HL-60/S4 treated with phorbol 12-myristate 13-acetate at 8.2 ng/mL for 4 days and 3 days (cell line): ENCODE data around the gene SLC25A30.
"Not testable (repeated sequence)": the region's sequence is repeated elsewhere in the genome, so short reads cannot be mapped to it uniquely, and the experiment has no call there.

Experiments used
- in situ Hi-C: fragments of 300-500 bp; cut with MboI; formaldehyde crosslinking; loops from 2 replicates; pipeline ENCODE4 v1.15.0; 2022; ENCODE audit warnings: low sequenced_read_pairs

Gene SLC25A30

DNA sequence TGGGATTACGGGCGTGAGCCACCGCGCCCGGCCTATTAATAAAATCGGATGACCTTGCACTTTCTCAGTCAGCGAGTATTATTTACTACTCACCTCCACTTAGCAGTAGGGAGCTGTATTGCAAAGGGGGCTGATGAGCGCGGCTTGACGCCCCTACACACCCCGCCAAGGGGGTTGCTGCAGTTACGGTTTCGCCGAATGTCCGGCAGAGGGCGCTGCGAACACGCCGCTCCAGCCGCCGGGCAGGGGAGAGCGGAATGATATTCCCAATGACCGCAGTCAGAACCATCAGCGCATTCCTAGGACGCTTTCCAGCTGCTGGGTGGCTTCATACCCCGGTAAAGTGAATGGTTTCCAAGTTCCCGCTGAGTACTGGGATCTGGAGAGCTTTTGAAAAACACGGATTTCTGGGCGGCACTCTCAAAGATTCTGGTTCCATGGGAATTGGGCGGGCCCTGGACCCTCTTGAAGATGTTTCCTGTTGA is 47.2 kb downstream of the SLC25A30 start:
- in situ Hi-C loops, result no loop called here

DNA sequence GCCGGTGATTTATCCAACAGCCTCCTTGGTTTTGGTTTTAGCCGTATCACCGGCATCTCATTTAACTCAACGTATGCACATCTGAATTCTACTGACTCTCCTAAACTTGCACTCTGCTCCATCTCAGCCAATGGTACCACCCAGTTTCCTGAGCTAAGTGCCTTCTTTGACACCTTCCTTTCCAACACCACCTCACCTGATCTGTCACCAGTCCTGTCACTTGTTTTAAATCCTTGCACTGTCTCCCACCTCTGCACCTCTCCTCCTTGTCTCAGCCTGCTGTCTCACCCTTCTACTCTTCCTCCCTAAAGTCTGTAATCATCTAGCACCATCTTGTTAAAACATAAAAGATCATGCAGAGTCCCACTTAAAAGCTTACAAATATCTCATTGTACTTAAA is 49.1 kb downstream of the SLC25A30 start:
- in situ Hi-C loops, result no loop called here

DNA sequence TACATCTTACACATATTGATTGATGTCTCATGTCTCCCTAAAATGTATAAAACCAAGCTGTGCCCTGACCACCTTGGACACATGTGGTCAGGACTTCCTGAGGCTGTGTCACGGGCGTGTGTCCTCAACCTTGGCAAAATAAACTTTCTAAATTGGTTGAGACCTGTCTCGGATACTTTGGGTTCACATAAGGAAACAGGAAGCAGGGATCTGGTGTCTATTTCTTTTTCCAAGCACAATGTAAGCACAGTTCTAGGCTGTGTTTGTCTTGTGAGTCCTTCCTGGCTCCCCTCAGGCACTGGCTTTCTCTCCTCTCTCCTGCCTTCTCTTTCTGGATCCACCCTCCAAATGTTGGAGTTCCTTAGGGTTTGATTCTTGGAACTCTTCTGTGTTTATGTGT is 49.6 kb downstream of the SLC25A30 start:
- in situ Hi-C loops, result no loop called here

DNA sequence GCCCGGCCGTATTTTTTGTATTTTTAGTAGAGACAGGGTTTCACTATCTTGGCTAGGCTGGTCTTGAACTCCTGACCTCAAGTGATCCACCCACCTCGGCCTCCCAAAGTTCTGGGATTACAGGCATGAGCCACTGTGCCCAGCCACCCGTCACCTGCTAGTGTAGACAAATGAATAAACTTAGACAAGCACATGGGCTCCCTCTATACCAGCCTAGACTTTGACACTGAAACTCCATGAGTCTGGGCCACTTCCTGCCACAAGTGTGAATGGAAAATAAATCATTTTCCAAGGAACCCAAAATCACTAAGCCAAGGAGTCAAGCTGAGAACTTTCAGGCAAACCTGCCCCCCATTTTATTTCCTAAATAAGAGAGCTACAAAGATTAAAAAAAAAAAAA is 50.2 kb downstream of the SLC25A30 start:
- in situ Hi-C loops, result no loop called here

DNA sequence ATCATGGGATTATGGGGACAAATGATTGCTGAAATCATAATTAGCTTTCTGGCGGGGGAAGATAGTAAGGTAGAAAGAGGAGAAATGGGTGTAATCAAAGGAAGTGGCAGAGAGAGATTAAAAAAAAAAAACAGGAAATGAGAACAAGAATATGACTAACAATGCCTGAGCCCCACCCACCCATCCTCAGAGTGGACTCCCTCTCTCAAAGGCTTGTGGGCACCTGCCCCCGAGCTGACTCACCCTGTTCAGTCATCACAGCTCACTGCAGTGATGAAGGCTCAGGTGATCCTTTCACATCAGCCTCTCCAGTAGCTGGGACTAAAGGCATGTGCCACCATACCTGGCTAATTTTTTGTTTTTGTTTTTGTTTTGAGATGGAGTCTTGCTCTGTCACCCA is 50.8 kb downstream of the SLC25A30 start:
- in situ Hi-C loops, result no loop called here

DNA sequence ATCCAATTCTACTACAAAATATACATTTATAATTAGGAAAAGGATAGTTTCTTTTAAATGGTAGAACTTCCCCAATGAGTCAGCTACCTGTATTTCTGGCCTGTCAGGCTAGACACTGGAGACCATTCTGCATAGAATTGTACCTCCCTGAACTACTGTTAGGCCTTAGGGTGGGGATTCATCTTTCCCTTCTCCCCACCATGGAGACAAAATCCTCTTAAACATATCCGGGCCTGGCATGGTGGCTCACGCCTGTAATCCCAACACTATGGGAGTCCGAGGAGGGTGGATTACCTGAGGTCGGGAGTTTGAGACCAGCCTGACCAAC is 52.7 kb downstream of the SLC25A30 start:
- in situ Hi-C loops, result no loop called here

DNA sequence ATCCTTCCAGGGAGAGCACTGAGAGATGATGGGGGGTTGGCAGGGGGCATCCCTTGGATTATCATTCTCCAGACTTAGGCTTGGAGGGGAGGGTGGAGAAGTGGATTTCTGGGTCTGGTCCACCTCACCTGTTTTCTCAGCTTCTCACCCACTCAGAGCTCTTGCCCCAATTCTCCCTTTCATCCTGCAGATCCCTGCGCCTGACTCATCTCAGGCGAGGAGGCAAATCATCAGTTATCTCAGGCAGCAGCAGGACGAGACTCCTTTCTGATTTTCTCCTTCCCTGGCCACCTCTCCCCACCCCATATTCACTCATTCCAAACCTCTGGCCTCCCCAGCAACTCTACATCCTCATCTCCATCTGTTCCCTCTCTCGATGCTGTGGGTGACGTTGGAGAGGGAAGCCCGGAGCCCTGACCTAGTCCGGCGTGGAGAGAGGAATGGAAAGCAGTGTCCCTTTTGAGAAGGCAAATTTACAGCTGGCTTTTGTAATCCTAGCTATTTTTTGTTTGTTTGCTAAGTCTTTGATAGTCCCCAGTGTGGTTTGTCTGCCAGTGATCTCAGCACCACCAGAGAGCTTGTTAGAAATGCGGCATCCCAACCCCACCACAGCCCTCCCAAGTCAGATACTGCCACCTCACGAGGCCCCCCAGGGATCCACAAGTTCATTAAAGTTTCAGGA is 53.2 kb downstream of the SLC25A30 start:
- in situ Hi-C loops, result no loop called here

DNA sequence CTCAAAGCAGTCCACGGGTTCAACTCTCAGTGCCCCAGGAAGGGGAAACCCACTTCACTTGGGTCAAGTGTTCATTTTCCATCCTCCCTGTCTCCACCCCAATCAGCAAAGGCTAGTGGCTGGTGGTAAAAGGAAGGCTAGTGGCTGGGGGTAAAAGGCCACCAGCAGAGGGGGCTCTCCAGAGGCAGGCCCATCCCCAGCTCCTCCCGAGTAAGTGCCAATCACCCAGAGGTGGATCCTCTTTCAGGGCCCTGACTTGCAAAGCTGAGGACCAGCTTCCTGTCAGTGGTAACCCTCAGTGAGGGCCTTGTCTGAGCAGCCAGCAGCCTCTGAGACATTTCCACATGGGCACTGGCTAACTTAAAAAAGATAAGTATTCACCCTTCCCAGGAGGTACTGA is 55.2 kb downstream of the SLC25A30 start:
- in situ Hi-C loops, result no loop called here

DNA sequence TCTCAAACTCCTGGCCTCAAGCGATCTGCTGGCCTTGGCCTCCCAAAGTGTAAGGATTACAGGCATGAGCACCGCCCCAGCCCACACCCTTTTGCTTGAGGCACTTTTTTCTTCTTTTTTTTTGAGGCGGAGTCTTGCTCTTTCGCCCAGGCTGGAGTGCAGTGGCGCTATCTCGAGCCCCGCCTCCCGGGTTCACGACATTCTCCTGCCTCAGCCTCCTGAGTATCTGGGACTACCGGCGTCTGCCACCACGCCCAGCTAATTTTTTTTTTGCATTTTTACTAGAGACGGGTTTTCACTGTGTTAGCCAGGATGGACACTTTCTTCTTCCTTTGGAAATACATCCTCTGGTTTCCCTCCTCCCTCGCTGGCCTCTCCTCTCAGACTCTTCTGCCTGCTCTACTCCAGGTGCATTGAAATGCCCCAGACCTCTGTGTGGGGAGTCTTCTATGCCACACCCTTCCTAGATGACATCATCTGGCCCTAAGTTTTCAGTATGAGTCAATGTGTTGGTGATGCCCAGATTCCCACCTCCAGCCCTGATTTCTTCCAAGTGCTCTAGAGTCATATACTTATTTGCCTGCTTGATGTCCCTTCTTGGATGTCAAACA is 56.5 kb downstream of the SLC25A30 start:
- in situ Hi-C loops, result no loop called here

DNA sequence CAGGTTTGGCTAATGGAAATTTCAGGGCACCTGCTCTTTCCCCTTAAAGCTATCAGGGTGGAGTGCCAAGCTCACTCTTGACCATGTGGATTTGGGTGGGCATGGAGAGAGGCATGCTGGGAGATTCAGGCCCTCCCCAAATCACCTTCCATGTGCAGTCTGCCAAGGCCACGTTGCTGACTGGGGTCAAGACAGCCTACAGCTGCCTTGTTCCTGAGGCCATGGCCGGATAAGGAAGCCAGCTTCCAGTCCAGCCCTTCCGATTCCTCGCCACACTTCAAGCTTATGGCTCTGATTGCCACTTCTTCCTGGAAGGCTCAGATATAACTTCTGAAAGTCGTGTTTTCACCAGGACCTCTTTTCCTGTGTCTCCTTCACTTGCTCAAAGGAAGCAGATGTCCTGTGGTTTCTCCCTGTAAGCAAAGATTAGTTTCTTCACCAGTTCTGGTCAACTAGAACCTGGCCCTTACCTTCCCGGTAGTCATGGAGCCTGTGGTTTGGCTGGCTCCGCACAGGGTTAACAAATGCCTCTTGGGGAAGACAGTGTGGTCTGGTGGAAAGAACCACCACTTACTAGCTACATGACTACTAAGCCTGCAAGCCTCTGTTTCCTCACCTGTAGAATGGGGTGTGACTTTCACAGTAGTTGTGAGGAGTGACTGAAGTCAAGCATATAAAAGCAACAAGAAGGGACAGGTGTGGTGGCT is 61.1 kb downstream of the SLC25A30 start:
- in situ Hi-C loops, result no loop called here

DNA sequence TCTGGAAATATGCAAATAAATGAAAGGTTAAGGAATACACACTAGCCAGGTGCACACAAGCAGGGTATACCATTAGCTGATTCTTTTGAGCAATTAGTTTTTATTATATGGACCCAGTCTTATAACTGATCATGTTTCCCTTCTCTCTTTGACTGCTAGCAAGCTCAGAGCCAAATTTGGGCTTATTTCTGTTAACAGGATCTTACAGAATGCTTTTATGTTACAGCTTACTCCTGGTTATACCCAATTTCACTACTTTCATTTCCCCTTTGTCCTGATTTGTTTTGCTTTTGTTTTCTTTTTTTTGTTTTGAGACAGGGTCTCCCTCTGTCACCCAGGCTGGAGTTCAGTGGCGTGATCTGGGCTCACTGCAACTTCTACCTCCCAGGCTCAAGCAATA is 64.3 kb downstream of the SLC25A30 start:
- in situ Hi-C loops, result no loop called here

DNA sequence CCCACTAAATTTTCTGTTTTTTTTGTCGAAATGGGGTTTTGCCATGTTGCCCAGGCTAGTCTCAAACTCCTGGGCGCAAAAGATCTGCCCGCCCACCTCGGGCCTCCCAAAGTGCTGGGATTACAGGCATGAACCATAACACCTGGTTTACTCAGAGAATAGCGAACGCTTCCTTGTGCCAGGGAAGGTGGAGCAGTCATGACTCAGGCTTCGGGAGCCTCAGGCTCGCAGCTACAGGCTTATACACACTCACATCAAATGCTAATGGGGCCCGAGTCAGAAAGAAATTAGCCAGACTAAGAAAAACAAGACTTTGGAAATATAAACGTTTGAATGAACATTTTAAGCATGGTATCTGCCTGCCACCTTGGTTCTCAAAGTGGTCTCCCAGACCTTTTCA is 66.1 kb downstream of the SLC25A30 start:
- in situ Hi-C loops, result no loop called here

DNA sequence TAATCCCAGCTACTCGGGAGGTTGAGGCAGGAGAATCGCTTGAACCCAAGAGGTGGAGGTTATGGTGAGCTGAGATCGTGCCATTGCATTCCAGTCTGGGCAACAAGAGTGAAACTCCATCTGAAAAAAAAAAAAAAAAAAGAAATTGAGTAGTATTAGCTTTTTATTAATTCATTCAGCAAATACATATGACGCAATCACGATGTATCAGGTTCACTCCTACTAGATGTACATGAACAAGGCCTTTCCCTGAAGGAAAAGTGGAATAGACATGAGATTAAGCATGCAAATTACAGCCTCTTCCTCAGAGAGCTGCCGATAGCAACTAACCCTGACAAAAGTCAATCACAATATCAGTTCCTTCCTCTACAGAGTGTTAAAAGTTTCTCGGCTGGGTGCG is 68.0 kb downstream of the SLC25A30 start:
- in situ Hi-C loops, result no loop called here

DNA sequence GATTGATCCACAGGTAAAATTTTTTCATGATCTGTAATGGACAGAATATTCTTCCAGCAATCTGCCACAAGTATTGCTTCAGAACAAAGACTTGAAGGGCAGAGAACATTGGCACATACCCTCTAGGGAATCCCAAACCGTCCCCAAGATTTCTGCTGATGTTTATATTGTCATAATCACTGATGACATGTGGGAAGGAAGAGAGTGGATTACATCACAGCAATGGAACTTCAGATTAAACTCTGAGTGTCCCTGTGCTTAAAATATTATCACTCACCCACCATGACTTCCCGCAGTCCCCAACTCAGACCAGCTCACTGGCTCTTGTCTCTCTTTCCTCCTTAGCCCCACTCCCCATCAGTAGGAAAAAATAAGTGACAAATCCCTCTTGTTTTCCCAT is 68.7 kb downstream of the SLC25A30 start:
- in situ Hi-C loops, result no loop called here

DNA sequence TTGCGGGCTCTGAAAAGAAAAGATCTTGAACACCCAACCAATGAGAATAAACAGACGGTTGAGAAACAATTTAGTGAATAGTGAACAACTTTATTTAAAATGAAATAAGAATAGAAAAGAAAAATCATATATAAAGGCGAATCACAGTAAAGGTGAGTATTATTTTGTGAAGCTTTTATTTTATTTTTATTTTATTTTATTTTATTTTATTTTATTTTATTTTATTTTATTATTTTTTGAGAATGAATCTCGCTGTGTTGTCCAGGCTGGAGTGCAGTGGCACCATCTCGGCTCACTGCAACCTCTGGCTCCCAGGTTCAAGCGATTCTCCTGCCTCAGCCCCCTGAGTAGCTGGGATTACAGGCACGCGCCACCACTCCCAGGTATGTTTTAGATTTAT is 74.1 kb downstream of the SLC25A30 start:
- in situ Hi-C loops, result not testable (repeated sequence)
